ENCODE data around the gene ZNF664. TPM values are rescaled to one million over a fixed set of nuclear protein-coding genes. Genes with fewer than 3 reads are reported as not detected.
A peak's percentile ranks its signal among the peaks of the same experiment; 100 is the strongest.

Gene ZNF664
- total RNA-seq, 3 donors from 2014 or later, result 101 to 132 (median 101) TPM

DNA sequence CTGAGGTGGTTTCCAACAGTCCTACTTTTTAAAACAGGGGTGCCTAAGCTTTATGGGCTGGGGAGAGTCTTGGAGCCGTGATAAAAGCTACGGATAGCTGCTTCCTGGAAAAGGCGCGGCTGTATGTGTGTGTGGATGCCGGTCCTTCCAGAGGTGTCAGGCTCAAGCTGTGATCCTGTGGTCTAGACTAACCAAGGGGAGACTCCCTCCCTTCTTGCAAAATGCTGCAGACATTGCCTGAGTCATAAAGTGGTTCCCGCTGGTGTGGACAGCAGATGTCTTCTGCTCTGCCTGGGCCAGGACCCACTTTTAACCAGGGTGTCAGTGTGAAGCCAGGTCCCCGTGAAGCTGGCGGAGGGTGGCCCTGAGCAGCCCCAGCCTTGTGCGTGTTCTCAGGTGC is 38.2 kb upstream of the ZNF664 start:
- no peak for DNase-seq
- Histone ChIP-seq H3K4me3 (no peak overlapping the region), H3K4me1 (ENCODE audit: low read depth) (no peaks in the 10 kb centered on the region), H3K36me3 (ENCODE audit: low read depth) (no peaks in the 10 kb centered on the region), H3K9me3 (no peaks in the 10 kb centered on the region)
- intact Hi-C loops (cut with DNase I, micrococcal nuclease), result no loop called here
- peak; percentile 13 for ATAC-seq
- TF ChIP-seq, protein P1, sequence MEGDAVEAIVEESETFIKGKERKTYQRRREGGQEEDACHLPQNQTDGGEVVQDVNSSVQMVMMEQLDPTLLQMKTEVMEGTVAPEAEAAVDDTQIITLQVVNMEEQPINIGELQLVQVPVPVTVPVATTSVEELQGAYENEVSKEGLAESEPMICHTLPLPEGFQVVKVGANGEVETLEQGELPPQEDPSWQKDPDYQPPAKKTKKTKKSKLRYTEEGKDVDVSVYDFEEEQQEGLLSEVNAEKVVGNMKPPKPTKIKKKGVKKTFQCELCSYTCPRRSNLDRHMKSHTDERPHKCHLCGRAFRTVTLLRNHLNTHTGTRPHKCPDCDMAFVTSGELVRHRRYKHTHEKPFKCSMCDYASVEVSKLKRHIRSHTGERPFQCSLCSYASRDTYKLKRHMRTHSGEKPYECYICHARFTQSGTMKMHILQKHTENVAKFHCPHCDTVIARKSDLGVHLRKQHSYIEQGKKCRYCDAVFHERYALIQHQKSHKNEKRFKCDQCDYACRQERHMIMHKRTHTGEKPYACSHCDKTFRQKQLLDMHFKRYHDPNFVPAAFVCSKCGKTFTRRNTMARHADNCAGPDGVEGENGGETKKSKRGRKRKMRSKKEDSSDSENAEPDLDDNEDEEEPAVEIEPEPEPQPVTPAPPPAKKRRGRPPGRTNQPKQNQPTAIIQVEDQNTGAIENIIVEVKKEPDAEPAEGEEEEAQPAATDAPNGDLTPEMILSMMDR (IDR thresholded peaks at IDR 0.05), result no peak

DNA sequence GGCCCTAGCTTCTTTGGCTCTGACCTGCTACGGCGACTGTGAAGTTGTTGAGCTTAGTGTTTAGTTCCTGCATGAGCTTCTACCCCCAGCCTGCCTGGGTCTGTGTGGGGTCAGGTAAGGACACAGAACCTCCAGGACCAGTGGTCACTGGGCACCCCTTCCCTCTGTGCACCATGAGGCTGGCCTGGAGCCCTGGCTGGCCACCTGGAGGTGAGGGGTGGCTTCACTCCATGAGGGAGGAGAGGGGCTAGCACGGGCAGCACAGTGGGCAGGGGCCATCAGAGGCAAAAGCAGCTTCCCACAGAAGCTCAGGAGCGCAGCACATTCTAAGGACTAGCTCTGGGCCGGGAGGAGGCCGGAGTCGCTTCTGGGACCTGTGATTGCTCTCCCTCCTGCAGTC is 37.1 kb upstream of the ZNF664 start:
- DNase-seq (no peak), ATAC-seq (no peak)
- Histone ChIP-seq H3K4me1 (ENCODE audit: low read depth) (no peaks in the 10 kb centered on the region), H3K4me3 (no peak overlapping the region), H3K9me3 (no peaks in the 10 kb centered on the region), H3K36me3 (ENCODE audit: low read depth) (no peaks in the 10 kb centered on the region)
- TF ChIP-seq, protein P1 (IDR thresholded peaks at IDR 0.05), result no peak
- intact Hi-C loops (cut with DNase I, micrococcal nuclease), result no loop called here

DNA sequence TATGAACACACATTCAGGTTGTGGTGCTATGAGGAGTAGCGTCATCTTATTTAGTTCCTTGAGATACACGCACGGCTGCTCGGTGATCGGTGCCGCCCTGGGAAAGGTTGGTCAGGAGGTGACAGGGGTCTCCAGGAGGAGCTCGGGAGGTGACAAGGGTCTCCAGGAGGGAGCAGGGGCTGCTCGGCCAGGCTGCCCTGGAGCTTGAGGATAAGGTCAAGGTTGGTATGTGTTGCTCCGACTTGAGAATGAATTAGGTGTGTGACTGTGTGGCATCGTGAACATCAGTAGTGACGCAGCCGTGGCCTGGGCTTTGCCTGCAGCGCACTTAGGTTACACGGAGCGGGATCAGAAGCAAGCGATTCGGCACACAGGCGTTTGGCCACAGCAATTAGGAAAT is 36.5 kb upstream of the ZNF664 start:
- no peak for ATAC-seq
- TF ChIP-seq, protein P1 (IDR thresholded peaks at IDR 0.05), result no peak

DNA sequence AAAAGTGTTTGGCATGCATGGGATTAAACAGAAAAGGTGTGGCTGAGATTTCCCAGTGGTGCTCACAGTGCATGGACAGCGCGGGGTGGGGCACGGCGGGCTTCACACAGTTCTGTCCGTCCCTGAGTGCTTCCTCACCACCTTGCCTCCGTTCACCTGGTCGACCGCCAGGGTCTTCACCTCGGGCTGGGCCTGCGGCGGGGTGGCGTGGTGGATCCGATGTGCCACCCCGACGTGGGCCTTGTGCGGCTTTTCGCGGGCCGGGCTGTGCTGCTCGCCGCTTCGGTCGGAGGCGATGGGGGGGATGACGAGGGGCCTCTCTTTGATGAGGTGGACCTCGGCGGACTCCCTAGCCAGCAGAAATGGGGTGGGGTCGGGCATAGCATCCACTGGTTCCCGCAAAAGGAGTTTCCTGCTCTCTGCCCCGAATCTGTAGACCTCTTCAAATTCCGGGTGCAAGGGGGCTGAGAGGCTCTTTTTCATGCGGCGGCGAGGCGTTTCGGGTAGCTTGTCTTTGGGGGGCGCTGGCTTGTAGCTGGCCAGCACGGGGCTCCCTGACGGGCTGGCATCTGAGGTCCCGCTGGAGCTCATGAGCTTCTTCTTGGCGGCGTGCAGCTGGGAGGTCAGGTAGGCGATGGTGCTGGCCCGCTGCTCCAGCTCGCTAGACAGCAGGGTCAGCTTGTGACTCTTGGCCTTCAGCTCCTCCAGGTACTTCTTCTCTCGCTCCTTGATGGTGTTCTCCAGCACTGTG is 35.9 kb upstream of the ZNF664 start:
- no peaks in the 10 kb centered on the region for H3K36me3 ChIP-seq (ENCODE audit: low read depth)

More for the DNA sequence above, 36.5 kb upstream of the ZNF664 start:
- H3K4me3 ChIP-seq, result no peak overlapping the region
- H3K9me3 ChIP-seq, result no peaks in the 10 kb centered on the region
- no peaks in the 10 kb centered on the region for H3K4me1 ChIP-seq (ENCODE audit: low read depth)
- no peak for DNase-seq
- no peaks in the 10 kb centered on the region for H3K36me3 ChIP-seq (ENCODE audit: low read depth)
- intact Hi-C loops (cut with DNase I, micrococcal nuclease), result no loop called here

DNA sequence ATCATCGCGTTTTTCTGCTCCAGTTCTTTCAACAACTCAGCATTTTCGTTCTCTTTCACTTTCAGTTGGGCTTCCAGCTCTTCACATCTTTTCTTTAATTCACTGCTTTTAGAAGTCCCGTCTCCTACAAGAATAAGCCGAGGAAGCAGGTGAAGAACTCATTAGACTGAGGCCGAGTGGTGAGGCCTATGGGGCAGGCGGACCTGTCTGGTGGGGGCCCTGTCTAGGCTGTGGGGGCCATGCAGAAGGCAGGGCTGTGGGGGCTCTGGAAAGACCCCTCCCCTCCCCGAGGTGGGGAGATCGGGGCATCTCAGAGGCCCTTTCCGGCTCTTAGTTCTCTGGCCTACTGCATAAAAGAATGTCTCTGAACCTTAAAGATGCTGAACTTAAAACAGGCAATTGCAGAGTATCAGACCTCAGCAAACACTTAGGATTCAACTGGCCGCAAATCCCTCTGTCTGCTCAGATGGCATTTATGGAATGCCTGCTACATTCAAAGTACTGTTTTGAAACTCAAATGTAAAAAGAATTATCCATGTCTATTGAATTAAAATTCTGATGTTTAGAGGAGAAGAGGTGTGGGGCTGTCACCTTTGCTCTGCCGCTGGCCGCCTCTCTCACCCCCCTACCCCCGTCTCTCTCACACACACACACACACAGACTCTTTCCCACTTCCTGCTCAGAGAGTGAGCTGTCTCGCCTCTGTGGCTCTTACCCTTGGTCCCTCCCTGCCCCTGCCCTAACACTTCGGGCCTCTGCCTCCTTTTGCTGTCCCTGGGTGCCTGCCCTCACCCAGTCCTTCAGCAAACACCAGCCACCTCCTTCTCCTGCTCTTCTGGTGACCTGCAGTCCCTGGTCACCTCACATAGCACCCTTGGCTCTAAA is 35.1 kb upstream of the ZNF664 start:
- TF ChIP-seq, protein P1 (IDR thresholded peaks at IDR 0.05), result no peak
- no peak overlapping the region for H3K4me3 ChIP-seq
- no peaks in the 10 kb centered on the region for H3K36me3 ChIP-seq (ENCODE audit: low read depth)
- DNase-seq, result peak in 1 of 3 donors; percentile 21
- ATAC-seq, result peak; percentile 72
- peaks cover 2% of the 10 kb centered on the region for H3K9me3 ChIP-seq
- H3K4me1 ChIP-seq (ENCODE audit: low read depth), result no peaks in the 10 kb centered on the region
- intact Hi-C loops (cut with DNase I, micrococcal nuclease), result no loop called here

More for the DNA sequence above, 35.9 kb upstream of the ZNF664 start:
- DNase-seq (no peak), ATAC-seq (no peak)
- H3K9me3 ChIP-seq, result peaks cover 2% of the 10 kb centered on the region
- TF ChIP-seq, protein P1 (IDR thresholded peaks at IDR 0.05), result no peak
- H3K4me3 ChIP-seq, result no peak overlapping the region
- no peaks in the 10 kb centered on the region for H3K4me1 ChIP-seq (ENCODE audit: low read depth)
- intact Hi-C loops (cut with DNase I, micrococcal nuclease), result no loop called here
